WERI-Rb-1 (cell line): ENCODE results near the gene PTGES2.
A peak's percentile ranks its signal among the peaks of the same experiment; 100 is the strongest.

ENCODE experiments used
- DNase-seq: peaks from one replicate; pipeline ENCODE4 v3.0.0-alpha.2; 2020
- H3K27ac ChIP-seq: fragments of 250-450 bp; sonication (Bioruptor Pico); 2 replicates; pipeline ENCODE4 v1.5.1; 2020; ENCODE audit warnings: mild to moderate bottlenecking, moderate library complexity
- H3K27me3 ChIP-seq: fragments of 250-450 bp; sonication (Bioruptor Pico); 2 replicates; pipeline ENCODE4 v1.5.1; 2021; ENCODE audit warnings: mild to moderate bottlenecking, low read depth, moderate library complexity; ENCODE audit not compliant: insufficient read depth, severe bottlenecking
- H3K36me3 ChIP-seq: fragments of 250-450 bp; sonication (Bioruptor Pico); 2 replicates; pipeline ENCODE4 v1.5.1; 2020; ENCODE audit warnings: mild to moderate bottlenecking, moderate library complexity
- H3K4me3 ChIP-seq: 2 replicates; pipeline ENCODE4 v1.5.1; 2011; ENCODE audit warnings: low read depth, mild to moderate bottlenecking, control low read depth, low read length
- H3K9me3 ChIP-seq: fragments of 250-450 bp; sonication (Bioruptor Pico); 2 replicates; pipeline ENCODE4 v1.5.1; 2021; ENCODE audit warnings: mild to moderate bottlenecking, moderate library complexity; ENCODE audit not compliant: severe bottlenecking
- CTCF ChIP-seq: IDR thresholded peaks from 2 replicates; pipeline ENCODE4 v1.5.1; 2011; ENCODE audit warnings: low read depth, mild to moderate bottlenecking, control low read depth, inconsistent platforms, low read length

PTGES2 gene

GRCh38 chr9:128163027-128163515 is 35.5 kb upstream of the PTGES2 start:
- H3K4me3 ChIP-seq: no peak overlapping the region
- H3K9me3 ChIP-seq: no peaks in the 10 kb centered on the region
- H3K27ac ChIP-seq: no peak overlapping the region
- no peaks in the 10 kb centered on the region for H3K27me3 ChIP-seq
- peaks cover 65% of the 10 kb centered on the region for H3K36me3 ChIP-seq
- DNase-seq: no peak
- TF ChIP-seq CTCF: no peak

GRCh38 chr9:128162215-128163026 is 34.9 kb upstream of the PTGES2 start:
- H3K27me3 ChIP-seq: no peaks in the 10 kb centered on the region
- H3K4me3 ChIP-seq: no peak overlapping the region
- no peak for DNase-seq
- no peaks in the 10 kb centered on the region for H3K9me3 ChIP-seq
- no peak overlapping the region for H3K27ac ChIP-seq
- TF ChIP-seq CTCF: no peak
- peaks cover 58% of the 10 kb centered on the region for H3K36me3 ChIP-seq

- Histone ChIP-seq H3K4me3 (no peak overlapping the region), H3K9me3 (no peaks in the 10 kb centered on the region), H3K36me3 (peaks cover 48% of the 10 kb centered on the region), H3K27me3 (no peaks in the 10 kb centered on the region), H3K27ac (no peak overlapping the region)
- no peak for TF ChIP-seq CTCF
- DNase-seq: no peak
These were observed 33.8 kb upstream of the PTGES2 start for GRCh38 chr9:128161215-128161902.

GRCh38 chr9:128160603-128160987 is 33.1 kb upstream of the PTGES2 start:
- TF ChIP-seq CTCF: no peak
- Histone ChIP-seq H3K36me3 (peaks cover 40% of the 10 kb centered on the region), H3K27me3 (no peaks in the 10 kb centered on the region), H3K9me3 (no peaks in the 10 kb centered on the region), H3K27ac (peak overlapping the region; percentile 83), H3K4me3 (peak overlapping the region; percentile 64)
- peak; percentile 54 for DNase-seq

- peak within 1 kb of the TSS; percentile 83 for H3K27ac ChIP-seq
- TF ChIP-seq CTCF: no peak
- H3K9me3 ChIP-seq: no peaks in the 10 kb centered on the region
- peak within 1 kb of the TSS; percentile 64 for H3K4me3 ChIP-seq
- no peaks in the 10 kb centered on the region for H3K27me3 ChIP-seq
- H3K36me3 ChIP-seq: peaks cover 34% of the 10 kb centered on the region
- DNase-seq: peak; percentile 98
These were observed 32.5 kb upstream of the PTGES2 start, which contains the start of gene BBLN for GRCh38 chr9:128159784-128160602. Gene BBLN (plus strand): TSS chr9:128160265. CDS start chr9:128160408, 143 bp downstream.
